K562 (cell line): ENCODE data around the gene TTC22.

Experiments used
- POLR2AphosphoS5 ChIP-seq: IDR thresholded peaks from 2 replicates; pipeline ENCODE4 v1.6.1; 2011; ENCODE audit warnings: mild to moderate bottlenecking, low read depth, low read length, moderate library complexity; ENCODE audit not compliant: control insufficient read depth, insufficient read depth
- ZNF121 ChIP-seq: sonication (generic); formaldehyde crosslinking; conservative IDR thresholded peaks from 2 replicates; pipeline ENCODE4 v1.8.0; 2022; ENCODE audit warnings: missing genetic modification reagents
- TF ChIP-seq, protein P1 (sequence below), 3 experiments: IDR thresholded peaks in 2 of 3; conservative IDR thresholded peaks in 1 of 3; 2 replicates each; pipeline ENCODE4 v1.5.1; 2011 to 2012; ENCODE audit warnings: low read length in 3 of 3, mild to moderate bottlenecking in 3 of 3, control low read depth in 2 of 3, improper control_type of control experiment in 1 of 3, inconsistent platforms in 1 of 3, low read depth in 1 of 3, mixed read lengths in 1 of 3, moderate library complexity in 1 of 3; ENCODE audit not compliant: insufficient read depth in 2 of 3

DNA sequence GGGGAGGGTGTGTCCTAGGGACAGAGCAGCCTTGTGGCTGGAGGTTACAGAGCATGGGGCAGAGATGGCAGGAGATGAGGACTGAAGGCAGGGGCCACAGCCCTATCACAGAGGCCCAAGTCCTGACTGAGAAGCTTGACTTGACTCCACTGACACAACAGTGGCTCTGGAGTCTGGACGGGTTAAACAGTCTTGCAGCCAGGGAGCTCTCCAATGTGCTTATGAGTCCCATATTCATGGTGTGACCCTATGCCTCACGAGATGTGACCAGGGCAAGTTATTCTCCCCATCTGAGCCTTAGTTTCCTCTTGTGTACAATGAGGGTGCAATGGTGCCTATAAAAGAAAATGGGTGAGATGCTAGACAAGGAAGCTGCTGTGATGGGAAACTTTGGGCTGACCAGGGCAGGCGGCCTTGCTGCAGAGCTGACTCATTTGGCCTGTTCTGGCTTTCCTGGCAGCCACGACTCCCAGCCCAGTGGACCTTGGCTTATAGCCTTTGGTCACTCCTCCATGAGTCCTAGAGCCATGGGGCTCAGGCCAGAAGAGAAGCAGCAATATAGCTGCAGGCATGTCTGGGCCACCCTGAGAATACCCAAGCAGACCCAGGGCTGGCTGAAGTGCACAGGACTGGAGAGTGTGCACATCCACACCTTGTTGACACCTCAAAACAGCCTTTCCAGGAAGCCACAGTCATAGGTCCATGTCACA, 2.8 kb upstream of the TTC22 start:
- TF ChIP-seq, protein P1, sequence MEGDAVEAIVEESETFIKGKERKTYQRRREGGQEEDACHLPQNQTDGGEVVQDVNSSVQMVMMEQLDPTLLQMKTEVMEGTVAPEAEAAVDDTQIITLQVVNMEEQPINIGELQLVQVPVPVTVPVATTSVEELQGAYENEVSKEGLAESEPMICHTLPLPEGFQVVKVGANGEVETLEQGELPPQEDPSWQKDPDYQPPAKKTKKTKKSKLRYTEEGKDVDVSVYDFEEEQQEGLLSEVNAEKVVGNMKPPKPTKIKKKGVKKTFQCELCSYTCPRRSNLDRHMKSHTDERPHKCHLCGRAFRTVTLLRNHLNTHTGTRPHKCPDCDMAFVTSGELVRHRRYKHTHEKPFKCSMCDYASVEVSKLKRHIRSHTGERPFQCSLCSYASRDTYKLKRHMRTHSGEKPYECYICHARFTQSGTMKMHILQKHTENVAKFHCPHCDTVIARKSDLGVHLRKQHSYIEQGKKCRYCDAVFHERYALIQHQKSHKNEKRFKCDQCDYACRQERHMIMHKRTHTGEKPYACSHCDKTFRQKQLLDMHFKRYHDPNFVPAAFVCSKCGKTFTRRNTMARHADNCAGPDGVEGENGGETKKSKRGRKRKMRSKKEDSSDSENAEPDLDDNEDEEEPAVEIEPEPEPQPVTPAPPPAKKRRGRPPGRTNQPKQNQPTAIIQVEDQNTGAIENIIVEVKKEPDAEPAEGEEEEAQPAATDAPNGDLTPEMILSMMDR (IDR thresholded peaks at IDR 0.05 in 2 of 3, conservative IDR thresholded peaks at IDR 0.05 in 1 of 3; ENCODE audit: insufficient read depth in 2 of 3, low read depth in 1 of 3, low read length in 3 of 3): no peak
- TF ChIP-seq ZNF121 (CRISPR knock-in tag) (no peak), POLR2AphosphoS5 (no peak)
